H1 (cell line): ENCODE results near the gene SMIM38.

Experiments
- ASH2L ChIP-seq: fragments of 200-600, 300-600 bp; sonication (generic); IDR thresholded peaks from one replicate; pipeline ENCODE4 v1.7.1; 2017; ENCODE audit warnings: low read length
- BRCA1 ChIP-seq: IDR thresholded peaks from 2 replicates; pipeline ENCODE4 v1.6.1; 2012; ENCODE audit warnings: low read depth, low read length, improper control_type of control experiment
- CREB1 ChIP-seq: IDR thresholded peaks from 2 replicates; pipeline ENCODE4 v1.6.1; 2012; ENCODE audit warnings: inconsistent platforms
- CTCF ChIP-seq, 3 experiments: IDR thresholded peaks; 1 replicate in 2 of 3; 2 replicates in 1 of 3; pipeline versions ENCODE4 v1.5.1 to v1.6.1; 2011; ENCODE audit warnings: low read length in 3 of 3, mild to moderate bottlenecking in 3 of 3, inconsistent platforms in 2 of 3, low read depth in 1 of 3, moderate library complexity in 1 of 3; ENCODE audit not compliant: insufficient read depth in 1 of 3; ENCODE audit errors: control extremely low read depth in 1 of 3
- EP300 ChIP-seq, 2 experiments: IDR thresholded peaks; 1 replicate in 1 of 2; 2 replicates in 1 of 2; pipeline ENCODE4 v1.6.1; 2011 to 2012; ENCODE audit warnings: low read depth in 2 of 2, low read length in 2 of 2, mild to moderate bottlenecking in 2 of 2, borderline replicate concordance in 1 of 2, inconsistent platforms in 1 of 2, moderate library complexity in 1 of 2
- EZH2 ChIP-seq: fragments of 200-600 bp; sonication (generic); IDR thresholded peaks from 2 replicates; pipeline ENCODE4 v1.7.1; 2012; ENCODE audit warnings: low read depth, mild to moderate bottlenecking, moderate library complexity, low read length, inconsistent platforms; ENCODE audit not compliant: severe bottlenecking
- JUND ChIP-seq: IDR thresholded peaks from 2 replicates; pipeline ENCODE4 v1.6.1; 2011; ENCODE audit warnings: mild to moderate bottlenecking, improper control_type of control experiment, low read length
- MAFK ChIP-seq: IDR thresholded peaks from 2 replicates; pipeline ENCODE4 v1.6.1; 2012; ENCODE audit warnings: low read depth, mild to moderate bottlenecking, improper control_type of control experiment, low read length
- POLR2A ChIP-seq, 2 experiments: IDR thresholded peaks; 1 replicate in 1 of 2; 2 replicates in 1 of 2; pipeline ENCODE4 v1.6.1; 2011; ENCODE audit warnings: low read depth in 2 of 2, low read length in 2 of 2, mild to moderate bottlenecking in 2 of 2; ENCODE audit errors: control extremely low read depth in 1 of 2
- SIN3A ChIP-seq, 2 experiments: IDR thresholded peaks in 1 of 2; conservative IDR thresholded peaks in 1 of 2; 2 replicates each; pipeline ENCODE4 v1.6.1; 2011 to 2012; ENCODE audit warnings: low read length in 2 of 2, improper control_type of control experiment in 1 of 2, low read depth in 1 of 2, mild to moderate bottlenecking in 1 of 2
- SP1 ChIP-seq: IDR thresholded peaks from 2 replicates; pipeline ENCODE4 v1.6.1; 2011; ENCODE audit warnings: low read depth, low read length
- TAF7 ChIP-seq: optimal IDR thresholded peaks from 2 replicates; pipeline ENCODE3; 2011; ENCODE audit warnings: low read depth, mild to moderate bottlenecking, inconsistent platforms, low read length, moderate library complexity, borderline replicate concordance
- ZNF274 ChIP-seq: IDR thresholded peaks from 2 replicates; pipeline ENCODE4 v1.7.0; 2012; ENCODE audit warnings: low read length, borderline replicate concordance; ENCODE audit errors: extremely low read depth
- TF ChIP-seq, protein P1 (sequence below): IDR thresholded peaks from 2 replicates; pipeline ENCODE4 v1.6.1; 2012; ENCODE audit warnings: inconsistent platforms

DNA sequence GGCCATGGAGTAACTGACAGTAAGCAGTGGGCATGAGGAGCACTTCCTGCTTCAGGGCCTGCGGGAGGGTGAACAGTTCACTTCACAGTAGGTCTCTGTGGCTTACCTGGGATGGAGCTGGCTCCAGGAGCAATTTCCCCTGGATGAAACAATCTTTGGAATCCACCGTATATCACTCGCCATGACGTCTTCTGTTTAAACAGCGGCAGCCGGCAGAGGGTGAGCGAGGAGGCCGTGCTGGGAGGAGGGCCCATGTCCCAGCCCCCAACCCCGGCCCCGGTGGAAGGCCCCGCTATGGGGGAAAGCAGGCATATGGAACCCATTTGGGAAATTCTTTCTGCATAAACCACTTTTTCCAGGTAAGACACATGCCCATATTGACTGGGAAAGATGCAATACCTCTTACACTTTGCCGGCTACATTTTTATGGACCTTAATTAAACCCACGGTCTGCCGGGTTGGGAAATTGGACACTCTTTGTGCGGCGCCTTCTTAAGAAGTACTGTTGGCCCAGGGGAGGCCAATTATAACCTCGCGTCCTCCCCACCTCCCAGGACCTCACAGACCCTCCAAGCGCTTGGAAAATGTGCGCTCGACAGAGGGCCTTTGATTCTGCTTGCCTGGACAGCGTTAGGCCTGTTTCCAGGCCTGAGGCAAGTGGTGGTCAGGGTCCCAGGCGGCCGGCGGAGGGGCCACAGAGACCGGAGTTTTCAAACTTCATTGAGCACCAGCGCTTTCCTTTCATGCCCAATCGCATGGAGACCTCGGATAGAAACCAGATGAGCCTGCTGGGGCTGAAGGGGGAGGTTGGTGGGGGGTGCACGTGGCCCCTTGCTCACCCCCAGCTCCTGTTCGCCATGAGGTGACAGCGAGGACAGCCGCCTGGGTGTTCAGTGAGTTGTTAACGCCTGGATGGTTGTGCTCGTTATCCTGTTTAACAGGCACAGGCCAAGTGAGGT, 40.4 kb downstream of the SMIM38 start:
- TF ChIP-seq EZH2 (no peak), JUND (no peak), CTCF (IDR thresholded peaks at IDR 0.05; ENCODE audit: control extremely low read depth in 1 of 3, insufficient read depth in 1 of 3, low read depth in 1 of 3, low read length in 3 of 3) (no peak), SIN3A (conservative IDR thresholded peaks at IDR 0.05 in 1 of 2, IDR thresholded peaks at IDR 0.05 in 1 of 2; ENCODE audit: low read depth in 1 of 2, low read length in 2 of 2) (no peak), SP1 (no peak), MAFK (no peak), TAF7 (no peak), POLR2A (IDR thresholded peaks at IDR 0.05; ENCODE audit: control extremely low read depth in 1 of 2, low read depth in 2 of 2, low read length in 2 of 2) (no peak), BRCA1 (no peak), EP300 (IDR thresholded peaks at IDR 0.05; ENCODE audit: borderline replicate concordance in 1 of 2, low read depth in 2 of 2, low read length in 2 of 2) (no peak), ASH2L (no peak), CREB1 (no peak), ZNF274 (no peak)
- TF ChIP-seq, protein P1, sequence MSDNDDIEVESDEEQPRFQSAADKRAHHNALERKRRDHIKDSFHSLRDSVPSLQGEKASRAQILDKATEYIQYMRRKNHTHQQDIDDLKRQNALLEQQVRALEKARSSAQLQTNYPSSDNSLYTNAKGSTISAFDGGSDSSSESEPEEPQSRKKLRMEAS: no peak
